Liver (tissue), 9 donors: ENCODE measurements around the gene TARBP1. TPM values are rescaled to one million over a fixed set of nuclear protein-coding genes. Genes with fewer than 3 reads are reported as not detected.

Experiments
- DNase-seq: peaks from one replicate; pipeline ENCODE4 v3.0.0-alpha.2; 2017; ENCODE audit warnings: low spot score
- H3K27ac ChIP-seq, 2 donors: one replicate each; pipeline ENCODE4 v1.7.0; 2013; ENCODE audit warnings: inconsistent platforms in 2 of 2, low read length in 2 of 2, control low read depth in 1 of 2, low read depth in 1 of 2, mild to moderate bottlenecking in 1 of 2
- H3K27me3 ChIP-seq, 4 donors: one replicate each; pipeline versions ENCODE4 v1.6.1 to v1.7.0; 2013; ENCODE audit warnings: low read length in 3 of 4, inconsistent platforms in 1 of 4, mild to moderate bottlenecking in 1 of 4, moderate library complexity in 1 of 4; ENCODE audit not compliant: control insufficient read depth in 4 of 4, insufficient read depth in 4 of 4
- H3K36me3 ChIP-seq, 4 donors: one replicate each; pipeline versions ENCODE4 v1.6.1 to v1.7.0; 2013; ENCODE audit warnings: low read length in 3 of 4, mild to moderate bottlenecking in 3 of 4, low read depth in 1 of 4, moderate library complexity in 1 of 4; ENCODE audit not compliant: control insufficient read depth in 4 of 4, insufficient read depth in 3 of 4
- H3K4me1 ChIP-seq, 4 donors: one replicate each; pipeline versions ENCODE4 v1.6.1 to v1.7.0; 2013; ENCODE audit warnings: low read length in 3 of 4, mild to moderate bottlenecking in 3 of 4, moderate library complexity in 1 of 4; ENCODE audit not compliant: control insufficient read depth in 4 of 4, insufficient read depth in 4 of 4
- H3K4me3 ChIP-seq, 3 donors: one replicate each; pipeline versions ENCODE4 v1.6.1 to v1.7.0; 2013; ENCODE audit warnings: low read length in 3 of 3, control low read depth in 1 of 3, low read depth in 1 of 3, mild to moderate bottlenecking in 1 of 3
- H3K9ac ChIP-seq, 2 donors: one replicate each; pipeline ENCODE4 v1.7.0; 2013; ENCODE audit warnings: low read length in 2 of 2, mild to moderate bottlenecking in 2 of 2, moderate library complexity in 2 of 2, control low read depth in 1 of 2, low read depth in 1 of 2
- H3K9me3 ChIP-seq, 4 donors: one replicate each; pipeline versions ENCODE4 v1.6.1 to v1.7.0; 2013; ENCODE audit warnings: low read length in 3 of 4; ENCODE audit not compliant: control insufficient read depth in 4 of 4
- EGR1 ChIP-seq, 2 donors: IDR thresholded peaks; 2 replicates each; pipeline ENCODE4 v1.6.1; 2016 to 2018; ENCODE audit warnings: antibody characterized with exemption in 2 of 2, low read depth in 2 of 2
- FOXA1 ChIP-seq: IDR thresholded peaks from 2 replicates; pipeline ENCODE4 v1.6.1; 2016; ENCODE audit warnings: antibody characterized with exemption
- FOXA2 ChIP-seq: IDR thresholded peaks from 2 replicates; pipeline ENCODE4 v1.6.1; 2016; ENCODE audit warnings: antibody characterized with exemption
- GABPA ChIP-seq, 2 donors: IDR thresholded peaks in 1 of 2; conservative IDR thresholded peaks in 1 of 2; 2 replicates each; pipeline ENCODE4 v1.6.1; 2016; ENCODE audit warnings: antibody characterized with exemption in 2 of 2, mild to moderate bottlenecking in 1 of 2, moderate library complexity in 1 of 2
- HNF4A ChIP-seq, 2 donors: conservative IDR thresholded peaks; 2 replicates each; pipeline ENCODE4 v1.6.1; 2016; ENCODE audit warnings: antibody characterized with exemption in 2 of 2, mild to moderate bottlenecking in 2 of 2
- HNF4G ChIP-seq: IDR thresholded peaks from 2 replicates; pipeline ENCODE4 v1.6.1; 2016; ENCODE audit warnings: antibody characterized with exemption
- JUND ChIP-seq, 2 donors: IDR thresholded peaks; 2 replicates each; pipeline ENCODE4 v1.6.1; 2016; ENCODE audit warnings: antibody characterized with exemption in 2 of 2
- RAD21 ChIP-seq, 2 donors: IDR thresholded peaks; 2 replicates each; pipeline ENCODE4 v1.6.1; 2016; ENCODE audit warnings: antibody characterized with exemption in 2 of 2, mild to moderate bottlenecking in 2 of 2
- RXRA ChIP-seq, 2 donors: IDR thresholded peaks; 2 replicates each; pipeline ENCODE4 v1.6.1; 2017 to 2018; ENCODE audit warnings: antibody characterized with exemption in 2 of 2, mild to moderate bottlenecking in 1 of 2
- SP1 ChIP-seq: IDR thresholded peaks from 2 replicates; pipeline ENCODE4 v1.6.1; 2018; ENCODE audit warnings: antibody characterized with exemption, mild to moderate bottlenecking
- TAF1 ChIP-seq: conservative IDR thresholded peaks from 2 replicates; pipeline ENCODE4 v1.6.1; 2016; ENCODE audit warnings: antibody characterized with exemption, mild to moderate bottlenecking
- YY1 ChIP-seq: IDR thresholded peaks from 2 replicates; pipeline ENCODE4 v1.6.1; 2016; ENCODE audit warnings: antibody characterized with exemption, mild to moderate bottlenecking
- WGBS: extraction: QIAGEN DNeasy Blood & Tissue Kit; methylation state at CpG from one replicate; pipeline ENCODE4 v1.1.7; 2013; 5-methylcytosine and 5-hydroxymethylcytosine counted together
- polyA plus RNA-seq, 2 donors: library from polyadenylated mRNA; stranded (reverse) in 1 of 2; unstranded in 1 of 2; fragments of 200-250 nt in 1 of 2; fragments of >200 nt in 1 of 2; fragmentation: Nextera tagmentation in 1 of 2; extraction: Ambion mirVana in 1 of 2; gene quantifications; one replicate each; pipeline versions ENCODE4 v1.2.1 to v1.2.3, GENCODE V29; 2013 to 2015
- total RNA-seq, 2 donors: library from RNA; depleted of rRNA; stranded (reverse); fragments of >200 nt; gene quantifications; one replicate each; pipeline ENCODE4 v1.2.3, GENCODE V29; 2014
- TF ChIP-seq, protein P1 (sequence below): fragments of 150-350 bp; IDR thresholded peaks from 2 replicates; pipeline ENCODE4 v1.5.1; 2017; ENCODE audit warnings: improper control_type of control experiment, low read depth, low read length; ENCODE audit not compliant: missing input control
- TF ChIP-seq, protein P2 (sequence below): IDR thresholded peaks from 2 replicates; pipeline ENCODE4 v1.6.1; 2016; ENCODE audit warnings: antibody characterized with exemption
- TF ChIP-seq, protein P3 (sequence below): IDR thresholded peaks from 2 replicates; pipeline ENCODE4 v1.6.1; 2016; ENCODE audit warnings: antibody characterized with exemption, mild to moderate bottlenecking
- TF ChIP-seq, protein P4 (sequence below): IDR thresholded peaks from 2 replicates; pipeline ENCODE4 v1.6.1; 2016; ENCODE audit warnings: antibody characterized with exemption
- donor health status: healthy.
- donor health status: healthy.
- donor health status: healthy.
- donor health status: healthy.
- donor health status: healthy.

TARBP1 gene
- total and polyA plus RNA-seq, 4 donors: 4.1 to 17.6 (median 9.1) TPM

DNA sequence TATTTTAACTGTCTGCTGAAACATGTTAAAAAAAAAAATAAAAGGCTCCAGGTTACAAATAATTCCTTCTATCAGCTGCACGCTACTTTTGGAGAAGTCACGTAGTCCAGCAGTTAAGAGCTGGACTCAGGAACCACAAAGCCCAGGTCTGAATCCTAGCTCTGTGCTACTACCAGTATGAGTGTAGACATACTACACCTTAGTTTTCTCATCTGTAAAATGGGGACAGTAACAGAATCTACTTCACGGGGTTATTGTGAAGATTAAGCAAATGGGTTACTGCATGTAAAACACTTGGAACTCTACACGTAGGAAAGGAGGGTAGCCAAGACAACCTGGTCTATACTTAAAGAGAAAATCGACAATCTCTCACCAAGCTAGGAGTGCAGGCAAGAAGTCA lies 48.3 kb downstream of the TARBP1 start:
- Histone ChIP-seq H3K27me3 (no peaks in the 10 kb centered on the region), H3K4me3 (no peak overlapping the region), H3K4me1 (no peaks in the 10 kb centered on the region), H3K9ac (no peak overlapping the region), H3K36me3 (peaks cover 4 to 28% (median 12%) of the 10 kb centered on the region in 4 donors), H3K9me3 (no peaks in the 10 kb centered on the region), H3K27ac (no peak overlapping the region)
- TF ChIP-seq HNF4A (conservative IDR thresholded peaks at IDR 0.05): no peak
- TF ChIP-seq GABPA (IDR thresholded peaks at IDR 0.05 in 1 of 2, conservative IDR thresholded peaks at IDR 0.05 in 1 of 2): no peak
- TF ChIP-seq RAD21 (IDR thresholded peaks at IDR 0.05): no peak
- TF ChIP-seq, protein P1, sequence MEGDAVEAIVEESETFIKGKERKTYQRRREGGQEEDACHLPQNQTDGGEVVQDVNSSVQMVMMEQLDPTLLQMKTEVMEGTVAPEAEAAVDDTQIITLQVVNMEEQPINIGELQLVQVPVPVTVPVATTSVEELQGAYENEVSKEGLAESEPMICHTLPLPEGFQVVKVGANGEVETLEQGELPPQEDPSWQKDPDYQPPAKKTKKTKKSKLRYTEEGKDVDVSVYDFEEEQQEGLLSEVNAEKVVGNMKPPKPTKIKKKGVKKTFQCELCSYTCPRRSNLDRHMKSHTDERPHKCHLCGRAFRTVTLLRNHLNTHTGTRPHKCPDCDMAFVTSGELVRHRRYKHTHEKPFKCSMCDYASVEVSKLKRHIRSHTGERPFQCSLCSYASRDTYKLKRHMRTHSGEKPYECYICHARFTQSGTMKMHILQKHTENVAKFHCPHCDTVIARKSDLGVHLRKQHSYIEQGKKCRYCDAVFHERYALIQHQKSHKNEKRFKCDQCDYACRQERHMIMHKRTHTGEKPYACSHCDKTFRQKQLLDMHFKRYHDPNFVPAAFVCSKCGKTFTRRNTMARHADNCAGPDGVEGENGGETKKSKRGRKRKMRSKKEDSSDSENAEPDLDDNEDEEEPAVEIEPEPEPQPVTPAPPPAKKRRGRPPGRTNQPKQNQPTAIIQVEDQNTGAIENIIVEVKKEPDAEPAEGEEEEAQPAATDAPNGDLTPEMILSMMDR: no peak
- TF ChIP-seq, protein P2, sequence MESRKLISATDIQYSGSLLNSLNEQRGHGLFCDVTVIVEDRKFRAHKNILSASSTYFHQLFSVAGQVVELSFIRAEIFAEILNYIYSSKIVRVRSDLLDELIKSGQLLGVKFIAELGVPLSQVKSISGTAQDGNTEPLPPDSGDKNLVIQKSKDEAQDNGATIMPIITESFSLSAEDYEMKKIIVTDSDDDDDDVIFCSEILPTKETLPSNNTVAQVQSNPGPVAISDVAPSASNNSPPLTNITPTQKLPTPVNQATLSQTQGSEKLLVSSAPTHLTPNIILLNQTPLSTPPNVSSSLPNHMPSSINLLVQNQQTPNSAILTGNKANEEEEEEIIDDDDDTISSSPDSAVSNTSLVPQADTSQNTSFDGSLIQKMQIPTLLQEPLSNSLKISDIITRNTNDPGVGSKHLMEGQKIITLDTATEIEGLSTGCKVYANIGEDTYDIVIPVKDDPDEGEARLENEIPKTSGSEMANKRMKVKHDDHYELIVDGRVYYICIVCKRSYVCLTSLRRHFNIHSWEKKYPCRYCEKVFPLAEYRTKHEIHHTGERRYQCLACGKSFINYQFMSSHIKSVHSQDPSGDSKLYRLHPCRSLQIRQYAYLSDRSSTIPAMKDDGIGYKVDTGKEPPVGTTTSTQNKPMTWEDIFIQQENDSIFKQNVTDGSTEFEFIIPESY: no peak
- TF ChIP-seq, protein P3, sequence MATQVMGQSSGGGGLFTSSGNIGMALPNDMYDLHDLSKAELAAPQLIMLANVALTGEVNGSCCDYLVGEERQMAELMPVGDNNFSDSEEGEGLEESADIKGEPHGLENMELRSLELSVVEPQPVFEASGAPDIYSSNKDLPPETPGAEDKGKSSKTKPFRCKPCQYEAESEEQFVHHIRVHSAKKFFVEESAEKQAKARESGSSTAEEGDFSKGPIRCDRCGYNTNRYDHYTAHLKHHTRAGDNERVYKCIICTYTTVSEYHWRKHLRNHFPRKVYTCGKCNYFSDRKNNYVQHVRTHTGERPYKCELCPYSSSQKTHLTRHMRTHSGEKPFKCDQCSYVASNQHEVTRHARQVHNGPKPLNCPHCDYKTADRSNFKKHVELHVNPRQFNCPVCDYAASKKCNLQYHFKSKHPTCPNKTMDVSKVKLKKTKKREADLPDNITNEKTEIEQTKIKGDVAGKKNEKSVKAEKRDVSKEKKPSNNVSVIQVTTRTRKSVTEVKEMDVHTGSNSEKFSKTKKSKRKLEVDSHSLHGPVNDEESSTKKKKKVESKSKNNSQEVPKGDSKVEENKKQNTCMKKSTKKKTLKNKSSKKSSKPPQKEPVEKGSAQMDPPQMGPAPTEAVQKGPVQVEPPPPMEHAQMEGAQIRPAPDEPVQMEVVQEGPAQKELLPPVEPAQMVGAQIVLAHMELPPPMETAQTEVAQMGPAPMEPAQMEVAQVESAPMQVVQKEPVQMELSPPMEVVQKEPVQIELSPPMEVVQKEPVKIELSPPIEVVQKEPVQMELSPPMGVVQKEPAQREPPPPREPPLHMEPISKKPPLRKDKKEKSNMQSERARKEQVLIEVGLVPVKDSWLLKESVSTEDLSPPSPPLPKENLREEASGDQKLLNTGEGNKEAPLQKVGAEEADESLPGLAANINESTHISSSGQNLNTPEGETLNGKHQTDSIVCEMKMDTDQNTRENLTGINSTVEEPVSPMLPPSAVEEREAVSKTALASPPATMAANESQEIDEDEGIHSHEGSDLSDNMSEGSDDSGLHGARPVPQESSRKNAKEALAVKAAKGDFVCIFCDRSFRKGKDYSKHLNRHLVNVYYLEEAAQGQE: no peak
- no peak for TF ChIP-seq FOXA2
- TF ChIP-seq, protein P4, sequence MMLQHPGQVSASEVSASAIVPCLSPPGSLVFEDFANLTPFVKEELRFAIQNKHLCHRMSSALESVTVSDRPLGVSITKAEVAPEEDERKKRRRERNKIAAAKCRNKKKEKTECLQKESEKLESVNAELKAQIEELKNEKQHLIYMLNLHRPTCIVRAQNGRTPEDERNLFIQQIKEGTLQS: no peak
- TF ChIP-seq YY1: no peak
- no peak for TF ChIP-seq RXRA (IDR thresholded peaks at IDR 0.05)
- no peak for TF ChIP-seq SP1
- TF ChIP-seq JUND (IDR thresholded peaks at IDR 0.05): no peak
- no peak for TF ChIP-seq EGR1 (IDR thresholded peaks at IDR 0.05; ENCODE audit: low read depth in 2 of 2)
- TF ChIP-seq HNF4G: no peak
- 97% methylated on average over 5 of the region's 5 CpGs for WGBS
- no peak for DNase-seq

DNA sequence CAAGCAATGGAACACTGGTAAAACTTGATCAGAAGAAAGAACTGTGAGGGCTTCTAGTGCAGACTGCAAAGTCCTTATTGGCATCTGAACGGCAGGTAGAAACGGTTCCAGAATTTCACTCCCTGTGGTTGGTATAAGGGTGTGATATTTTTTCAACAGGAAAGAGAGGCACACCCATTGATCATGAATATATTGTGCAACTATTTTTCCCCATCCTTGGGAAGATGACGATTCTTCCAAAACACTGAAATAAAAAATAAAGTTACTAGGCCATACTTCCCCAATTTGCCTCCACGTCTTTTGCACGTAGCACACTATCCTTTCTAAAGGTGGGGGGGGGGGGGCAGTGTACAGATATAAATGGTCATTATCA lies 49.6 kb downstream of the TARBP1 start:
- H3K27ac ChIP-seq: no peak overlapping the region
- no peak overlapping the region for H3K4me3 ChIP-seq
- DNase-seq: no peak
- H3K9me3 ChIP-seq: no peaks in the 10 kb centered on the region
- TF ChIP-seq, protein P4: no peak
- TF ChIP-seq FOXA1: no peak
- TF ChIP-seq, protein P2: no peak
- TF ChIP-seq HNF4A (conservative IDR thresholded peaks at IDR 0.05): no peak
- TF ChIP-seq GABPA (IDR thresholded peaks at IDR 0.05 in 1 of 2, conservative IDR thresholded peaks at IDR 0.05 in 1 of 2): no peak
- no peak for TF ChIP-seq TAF1
- TF ChIP-seq, protein P1: no peak
- TF ChIP-seq HNF4G: no peak
- no peak for TF ChIP-seq SP1
- no peak for TF ChIP-seq EGR1 (IDR thresholded peaks at IDR 0.05; ENCODE audit: low read depth in 2 of 2)
- 89% methylated on average over 5 of the region's 5 CpGs for WGBS
- no peaks in the 10 kb centered on the region for H3K4me1 ChIP-seq
- no peaks in the 10 kb centered on the region for H3K27me3 ChIP-seq
- H3K9ac ChIP-seq: no peak overlapping the region
- H3K36me3 ChIP-seq: peaks cover 2 to 26% (median 15%) of the 10 kb centered on the region in 4 donors
